Measurements from ENCODE around the gene CSMD2. TPM values are rescaled to one million over a fixed set of nuclear protein-coding genes. Genes with fewer than 3 reads are reported as not detected.

Gene CSMD2
- total and polyA plus RNA-seq, 12 donors: 0.35 to 5.1 (median 1.5) TPM

GRCh38 chr1:33725556-33726160 lies 439.4 kb downstream of the CSMD2 start:
- TF ChIP-seq POLR2A (IDR thresholded peaks at IDR 0.05) (no peak), CTCF (IDR thresholded peaks at IDR 0.05) (no peak)

GRCh38 chr1:33725037-33725436 lies 440.0 kb downstream of the CSMD2 start:
- intact Hi-C loops (cut with DNase I): no loop called here
- no peaks in the 10 kb centered on the region for H3K9me3 ChIP-seq (replicated peaks in 1 of 3)
- H3K27me3 ChIP-seq: no peaks in the 10 kb centered on the region
- H3K36me3 ChIP-seq (replicated peaks in 1 of 2): no peaks in the 10 kb centered on the region
- WGBS, 4 donors: 93 to 98% (median 96%) methylated on average over 4 to 8 of the region's 8 CpGs
- H3K4me1 ChIP-seq (replicated peaks in 1 of 2): no peaks in the 10 kb centered on the region
- TF ChIP-seq POLR2A (IDR thresholded peaks at IDR 0.05) (no peak), CTCF (IDR thresholded peaks at IDR 0.05) (no peak)
- no peak for DNase-seq
- H3K4me3 ChIP-seq: no peak overlapping the region
- H3K27ac ChIP-seq: no peak overlapping the region

More at GRCh38 chr1:33725556-33726160, 439.4 kb downstream of the CSMD2 start:
- intact Hi-C loops (cut with DNase I): no loop called here
- H3K4me1 ChIP-seq (replicated peaks in 1 of 2): no peaks in the 10 kb centered on the region
- no peak overlapping the region for H3K27ac ChIP-seq
- H3K4me3 ChIP-seq: no peak overlapping the region
- no peaks in the 10 kb centered on the region for H3K27me3 ChIP-seq
- 89 to 94% (median 91%) methylated on average over 4 of the region's 4 CpGs for WGBS, 4 donors
- DNase-seq: no peak
- H3K9me3 ChIP-seq (replicated peaks in 1 of 3): no peaks in the 10 kb centered on the region
- H3K36me3 ChIP-seq (replicated peaks in 1 of 2): no peaks in the 10 kb centered on the region

- whole genome bisulfite sequencing, 4 donors: 91 to 95% (median 94%) methylated on average over 9 to 11 of the region's 11 CpGs
- intact Hi-C loops (cut with DNase I): no loop called here
Measured at GRCh38 chr1:33724348-33724747, 440.7 kb downstream of the CSMD2 start.

GRCh38 chr1:33723251-33723650 lies 441.8 kb downstream of the CSMD2 start:
- Histone ChIP-seq H3K36me3 (replicated peaks in 1 of 2) (no peaks in the 10 kb centered on the region), H3K27ac (no peak overlapping the region), H3K27me3 (no peaks in the 10 kb centered on the region), H3K9me3 (replicated peaks in 1 of 3) (no peaks in the 10 kb centered on the region), H3K4me3 (no peak overlapping the region), H3K4me1 (replicated peaks in 1 of 2) (no peaks in the 10 kb centered on the region)
- intact Hi-C loops (cut with DNase I): no loop called here
- no peak for DNase-seq
- whole genome bisulfite sequencing, 4 donors: 79 to 88% (median 83%) methylated on average over 4 of the region's 4 CpGs
- TF ChIP-seq CTCF (IDR thresholded peaks at IDR 0.05) (no peak), POLR2A (IDR thresholded peaks at IDR 0.05) (no peak)

More at GRCh38 chr1:33724348-33724747, 440.7 kb downstream of the CSMD2 start:
- no peaks in the 10 kb centered on the region for H3K27me3 ChIP-seq
- H3K9me3 ChIP-seq (replicated peaks in 1 of 3): no peaks in the 10 kb centered on the region
- DNase-seq: no peak
- H3K36me3 ChIP-seq (replicated peaks in 1 of 2): no peaks in the 10 kb centered on the region
- no peak overlapping the region for H3K4me3 ChIP-seq
- H3K4me1 ChIP-seq (replicated peaks in 1 of 2): no peaks in the 10 kb centered on the region
- no peak overlapping the region for H3K27ac ChIP-seq
- no peak for TF ChIP-seq CTCF (IDR thresholded peaks at IDR 0.05)
- TF ChIP-seq POLR2A (IDR thresholded peaks at IDR 0.05): no peak
